K562 (cell line): Measurements from ENCODE around the gene IRGQ. TPM values are rescaled to one million over a fixed set of nuclear protein-coding genes. Genes with fewer than 3 reads are reported as not detected.

Experiments used
- ATAC-seq: fragments of 200-7000 bp; cut with Tn5 transposase; 3 replicates; pipeline ENCODE4 v1.9.1; 2020; ENCODE audit warnings: moderate library complexity
- BruUV-seq: library from RNA; stranded (reverse); fragments of 400-500 nt; replicated peaks from 2 replicates; lab custom pipeline; 2021; lab: Mats Ljungman, UMichigan
- CTCF ChIA-PET: fragments of 300-600 bp; formaldehyde crosslinking; extraction: SDS; loops from one replicate; lab custom pipeline; 2021; ENCODE audit warnings: low intra/inter-chr PET ratio; lab: Yijun Ruan, JAX
- POLR2A ChIA-PET: fragments of 300-600, 350-650 bp; sonication (Branson Sonifier 250); formaldehyde crosslinking; extraction: SDS; loops from one replicate; lab custom pipeline; 2021; ENCODE audit warnings: antibody characterized with exemption, inconsistent platforms; lab: Yijun Ruan, JAX
- DNase-seq, 4 experiments: peaks; one replicate each; pipeline versions ENCODE4 v3.0.0 to v3.0.0-alpha.2; 2011 to 2018; ENCODE audit warnings: low spot score in 3 of 4, mixed read lengths in 3 of 4; ENCODE audit errors: extremely low read depth in 1 of 4
- FAIRE-seq: peaks from 2 replicates; lab custom pipeline; 2011; peaks lifted over from hg19 to GRCh38; lab: Jason Lieb, UNC
- H2AFZ ChIP-seq: 2 replicates; pipeline ENCODE4 v1.6.0; 2011; ENCODE audit warnings: low read depth, low read length, control low read depth, inconsistent platforms
- H3K27ac ChIP-seq: fragments of 200-600 bp; 3 replicates; pipeline ENCODE4 v1.8.0; 2011; ENCODE audit warnings: low read depth, mild to moderate bottlenecking, control low read depth, inconsistent platforms, low read length, moderate library complexity, mixed read lengths; ENCODE audit errors: extremely low read depth
- H3K27me3 ChIP-seq, 2 experiments: fragments of 300-600 bp in 1 of 2; 2 replicates in 1 of 2; 3 replicates in 1 of 2; pipeline versions ENCODE4 v1.6.0 to v1.8.0; 2011; ENCODE audit warnings: inconsistent platforms in 2 of 2, low read length in 2 of 2, mild to moderate bottlenecking in 1 of 2, mixed read lengths in 1 of 2, moderate library complexity in 1 of 2; ENCODE audit not compliant: control insufficient read depth in 2 of 2, insufficient read depth in 2 of 2
- H3K36me3 ChIP-seq: fragments of 300-600 bp; 3 replicates; pipeline ENCODE4 v1.8.0; 2011; ENCODE audit warnings: mild to moderate bottlenecking, low read length, inconsistent platforms; ENCODE audit not compliant: control insufficient read depth, insufficient read depth
- H3K4me1 ChIP-seq, 2 experiments: fragments of 200-600 bp in 1 of 2; replicated peaks in 1 of 2; 2 replicates in 1 of 2; 3 replicates in 1 of 2; pipeline versions ENCODE4 v1.5.1 to v1.8.0; 2011; ENCODE audit warnings: inconsistent platforms in 2 of 2, low read length in 2 of 2, mild to moderate bottlenecking in 1 of 2, mixed read lengths in 1 of 2, moderate library complexity in 1 of 2; ENCODE audit not compliant: control insufficient read depth in 2 of 2, insufficient read depth in 2 of 2
- H3K4me2 ChIP-seq: 2 replicates; pipeline ENCODE4 v1.6.1; 2011; ENCODE audit warnings: low read length, control low read depth, inconsistent platforms, mixed read lengths; ENCODE audit not compliant: insufficient read depth
- H3K4me3 ChIP-seq: fragments of 200-600 bp; sonication (generic), shearing (Covaris generic); 2 replicates; pipeline ENCODE4 v1.5.1; 2016; ENCODE audit warnings: control low read depth, inconsistent platforms
- H3K79me2 ChIP-seq: fragments of 200-600 bp; 3 replicates; pipeline ENCODE4 v1.8.0; 2011; ENCODE audit warnings: low read length, inconsistent platforms; ENCODE audit not compliant: control insufficient read depth, insufficient read depth
- H3K9ac ChIP-seq, 2 experiments: 2 replicates each; pipeline versions ENCODE4 v1.6.0 to v1.6.1; 2011; ENCODE audit warnings: low read depth in 2 of 2, low read length in 2 of 2, control low read depth in 1 of 2, inconsistent platforms in 1 of 2, mild to moderate bottlenecking in 1 of 2, mixed read lengths in 1 of 2; ENCODE audit not compliant: insufficient read depth in 1 of 2
- H3K9me1 ChIP-seq: one replicate; pipeline ENCODE4 v1.6.0; 2011; ENCODE audit warnings: inconsistent platforms, mild to moderate bottlenecking, low read length, moderate library complexity; ENCODE audit not compliant: control insufficient read depth, insufficient read depth
- H3K9me3 ChIP-seq: replicated peaks from 2 replicates; pipeline ENCODE4 v1.5.1; 2011; ENCODE audit warnings: low read depth, low read length, inconsistent platforms; ENCODE audit not compliant: control insufficient read depth, insufficient read depth
- H4K20me1 ChIP-seq: replicated peaks from 2 replicates; pipeline ENCODE4 v1.6.1; 2011; ENCODE audit warnings: low read length, inconsistent platforms, mixed read lengths; ENCODE audit not compliant: control insufficient read depth, insufficient read depth
- EP400 ChIP-seq: fragments of 450-650 bp; IDR thresholded peaks from 2 replicates; pipeline ENCODE4 v1.6.1; 2017; ENCODE audit warnings: antibody characterized with exemption, mild to moderate bottlenecking, moderate library complexity
- GTF2E2 ChIP-seq: fragments of 200-800 bp; sonication (Bioruptor generic); IDR thresholded peaks from 2 replicates; pipeline ENCODE4 v1.6.1; 2016; ENCODE audit warnings: missing genetic modification characterization, missing compliant biosample characterization
- WGBS: fragments of 100-300 bp; shearing (Covaris generic); methylation state at CpG from one replicate; pipeline ENCODE4 v1.1.6; 2016; ENCODE audit warnings: low coverage, mixed read lengths; ENCODE audit not compliant: insufficient coverage; ENCODE audit errors: missing lambda C conversion rate; 5-methylcytosine and 5-hydroxymethylcytosine counted together
- in situ Hi-C: fragments of 300-500 bp; cut with MboI; formaldehyde crosslinking; loops from 4 replicates; pipeline ENCODE4 v1.15.0; 2018; ENCODE audit warnings: inconsistent platforms, mixed read lengths
- intact Hi-C: fragments of 100-400 bp; cut with micrococcal nuclease; formaldehyde crosslinking; loops from 2 replicates; pipeline ENCODE4 v1.14.2; 2022
- polyA plus RNA-seq, 8 experiments: library from polyadenylated mRNA; depleted of rRNA in 4 of 8; stranded (reverse) in 5 of 8; unstranded in 3 of 8; fragments of >200 nt; fragmentation: Nextera tagmentation in 2 of 8; fragmentation: Illumina TruSeq in 1 of 8; extraction: Ambion mirVana in 2 of 8; extraction: Trizol in 1 of 8; gene quantifications; 2 replicates each; pipeline versions ENCODE4 v1.2.1 to v1.2.3, GENCODE V29; 2011 to 2014; ENCODE audit warnings: inconsistent platforms in 1 of 8, missing spikeins in 1 of 8
- total RNA-seq, 7 experiments: library from RNA; depleted of rRNA in 6 of 7; stranded (reverse); fragments of >200 nt in 6 of 7; fragmentation: Illumina TruSeq in 2 of 7; extraction: Trizol in 2 of 7; gene quantifications; 2 replicates each; pipeline versions ENCODE4 v1.2.1 to v1.2.3, GENCODE V29; 2011 to 2021; ENCODE audit warnings: low replicate concordance in 1 of 7
- TF ChIP-seq, protein P1 (sequence below), 2 experiments: fragments of 450-650 bp; IDR thresholded peaks; 2 replicates each; pipeline ENCODE4 v1.6.1; 2016

Gene IRGQ
- total and polyA plus RNA-seq, 9 of the 15 experiments (the other 6 are each of a cell fraction or from before 2014, with no cell fraction given): 3.5 to 19.2 (median 7.9) TPM

DNA sequence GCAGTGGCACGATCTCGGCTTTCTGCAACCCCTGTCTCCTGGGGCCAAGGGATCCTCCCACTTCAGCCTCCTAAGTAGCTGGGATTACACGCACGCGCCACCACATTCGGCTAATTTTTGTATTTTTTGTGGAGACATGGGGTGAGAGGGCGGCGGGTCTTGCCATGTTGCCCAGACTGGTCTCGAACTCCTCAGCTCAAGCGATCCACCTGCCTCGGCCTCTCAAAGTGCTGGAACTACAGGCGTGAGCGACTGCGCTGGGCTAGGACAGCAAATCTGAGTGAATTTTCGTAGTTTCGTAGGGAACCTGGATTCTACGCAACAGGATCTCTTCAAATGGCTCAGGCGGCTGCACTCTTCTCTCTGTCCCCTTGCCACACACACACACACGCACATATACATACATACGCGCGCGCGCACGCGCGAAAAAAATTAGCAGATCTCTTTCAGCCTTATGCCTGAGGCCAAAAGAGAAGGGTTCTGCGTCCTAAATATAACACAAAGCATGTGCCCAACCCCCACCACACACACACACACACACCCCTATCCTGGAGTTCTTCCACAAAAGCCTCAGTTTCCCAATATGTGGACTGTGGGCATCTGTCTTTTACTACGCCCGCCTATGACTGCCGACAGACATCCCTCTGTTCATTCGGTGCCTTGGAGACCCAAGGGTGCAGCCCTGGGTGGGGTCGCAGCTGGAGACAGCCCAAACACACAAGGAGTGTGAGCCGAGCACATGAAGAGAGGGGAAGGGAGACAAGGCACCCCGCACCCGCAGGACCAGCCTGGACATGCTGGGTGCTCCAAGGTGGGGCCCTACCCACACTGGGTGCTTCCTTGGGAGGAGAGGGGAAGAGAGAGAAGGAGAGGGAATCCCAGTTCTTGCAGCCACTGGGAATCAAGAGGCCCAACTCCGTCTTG lies 19.7 kb downstream of the IRGQ start:
- no peak overlapping the region for H3K27ac ChIP-seq
- POLR2A ChIA-PET: interaction anchor here (0.6 to 1.5 kb wide), 2 partner anchors 20 to 189 kb away, joined by 3 to 5 read pairs; partner anchors contain the start of genes IRGQ and ZNF576
- intact Hi-C loops: loop anchor here (1.0 kb wide), 1 partner anchor 20 kb away; the partner anchor contains the start of genes IRGQ and ZNF576
- no TSS peak for BruUV-seq
- no peak for ATAC-seq
- WGBS: 78% methylated on average over 36 of the region's 37 CpGs
- H2AFZ ChIP-seq: peak overlapping the region; percentile 85
- no peaks in the 10 kb centered on the region for H3K9me1 ChIP-seq
- peaks cover 7 to 25% of the 10 kb centered on the region in 2 experiments; a peak in 4 of 5 replicates for H3K4me1 ChIP-seq
- TF ChIP-seq GTF2E2 (tag) (no peak), EP400 (0 out of 2 replicates have a peak, but pooled peaks have one; percentile 2)
- TF ChIP-seq, protein P1, sequence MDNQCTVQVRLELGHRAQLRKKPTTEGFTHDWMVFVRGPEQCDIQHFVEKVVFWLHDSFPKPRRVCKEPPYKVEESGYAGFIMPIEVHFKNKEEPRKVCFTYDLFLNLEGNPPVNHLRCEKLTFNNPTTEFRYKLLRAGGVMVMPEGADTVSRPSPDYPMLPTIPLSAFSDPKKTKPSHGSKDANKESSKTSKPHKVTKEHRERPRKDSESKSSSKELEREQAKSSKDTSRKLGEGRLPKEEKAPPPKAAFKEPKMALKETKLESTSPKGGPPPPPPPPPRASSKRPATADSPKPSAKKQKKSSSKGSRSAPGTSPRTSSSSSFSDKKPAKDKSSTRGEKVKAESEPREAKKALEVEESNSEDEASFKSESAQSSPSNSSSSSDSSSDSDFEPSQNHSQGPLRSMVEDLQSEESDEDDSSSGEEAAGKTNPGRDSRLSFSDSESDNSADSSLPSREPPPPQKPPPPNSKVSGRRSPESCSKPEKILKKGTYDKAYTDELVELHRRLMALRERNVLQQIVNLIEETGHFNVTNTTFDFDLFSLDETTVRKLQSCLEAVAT (IDR thresholded peaks at IDR 0.05): 0 out of 4 replicates have a peak, but pooled peaks of 1 of the 2 experiments have one; percentile 19
- in situ Hi-C loops: no loop called here
- no peaks in the 10 kb centered on the region for H3K9me3 ChIP-seq
- H3K9ac ChIP-seq: peak overlapping the region; percentile 17 to 74; a peak in 3 of 4 replicates
- peaks cover 8% of the 10 kb centered on the region; the same call in 2 of the 3 replicates for H3K36me3 ChIP-seq
- H4K20me1 ChIP-seq: no peaks in the 10 kb centered on the region
- H3K27me3 ChIP-seq: no peaks in the 10 kb centered on the region; a peak in 1 of 5 replicates
- H3K79me2 ChIP-seq: peaks cover 12% of the 10 kb centered on the region
- DNase-seq: no peak
- CTCF ChIA-PET: no interaction called here
- FAIRE-seq: no peak
- H3K4me3 ChIP-seq: no peak overlapping the region
- peak overlapping the region; percentile 48 for H3K4me2 ChIP-seq
